ENCODE data around the gene FNIP1. TPM values are rescaled to one million over a fixed set of nuclear protein-coding genes. Genes with fewer than 3 reads are reported as not detected.
"Not testable (repeated sequence)": the region's sequence is repeated elsewhere in the genome, so short reads cannot be mapped to it uniquely, and the experiment has no call there.

FNIP1 gene
- total RNA-seq, 1 experiment from 2014 or later, result 26.4 TPM

DNA sequence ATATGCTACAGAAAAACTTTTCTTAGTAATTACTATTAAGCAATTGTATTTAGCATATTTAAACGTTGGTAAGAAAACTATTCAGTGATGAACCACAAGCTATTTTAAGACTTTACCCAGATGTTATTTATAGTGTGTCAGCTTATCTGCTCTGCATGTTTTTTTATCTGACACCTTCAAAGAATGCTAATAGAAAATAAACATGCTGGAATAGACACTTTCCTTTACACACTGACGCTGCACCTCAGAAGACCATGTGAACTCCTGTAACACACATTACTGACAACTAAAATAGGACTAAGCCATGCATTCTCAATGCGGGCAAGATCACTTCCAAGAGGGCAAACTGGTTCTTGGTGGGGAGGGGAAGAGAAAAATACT is 38.3 kb downstream of the FNIP1 start:
- in situ Hi-C loops (cut with HindIII; ENCODE audit: low sequenced_read_pairs), result no loop called here
- no peak for DNase-seq (ENCODE audit: low spot score)

DNA sequence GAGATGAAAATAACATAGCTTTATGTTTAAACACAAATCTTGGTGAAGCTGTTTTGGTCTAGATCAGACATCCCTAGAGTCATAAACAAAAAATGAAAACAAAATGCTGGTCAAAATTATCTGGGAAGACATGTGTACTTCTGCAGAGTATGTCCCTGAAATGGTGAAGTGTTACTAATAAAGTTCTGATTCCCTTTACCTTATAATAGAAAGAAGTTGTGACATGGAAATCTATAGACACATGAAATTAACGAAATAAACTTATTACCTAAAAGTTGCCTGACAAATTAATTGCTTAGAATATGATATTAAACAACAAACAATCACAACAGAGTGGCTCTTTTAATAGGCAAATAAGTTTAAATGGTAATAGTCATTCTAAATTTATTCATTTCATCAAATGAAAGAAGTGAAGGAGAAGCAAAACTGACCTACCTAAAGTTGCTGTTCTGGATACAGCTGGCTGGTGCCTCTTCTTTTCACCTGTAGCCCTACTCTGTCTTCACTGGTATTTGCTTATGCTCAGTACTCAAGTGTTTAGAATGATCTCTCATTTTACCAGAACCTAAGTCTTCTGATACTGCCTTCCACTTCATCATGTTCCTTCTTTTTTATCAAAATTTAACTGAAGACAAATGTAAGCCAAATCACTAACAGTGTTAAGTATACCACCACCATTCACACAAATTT is 38.8 kb downstream of the FNIP1 start:
- no peak for DNase-seq (ENCODE audit: low spot score)
- in situ Hi-C loops (cut with HindIII; ENCODE audit: low sequenced_read_pairs), result no loop called here

DNA sequence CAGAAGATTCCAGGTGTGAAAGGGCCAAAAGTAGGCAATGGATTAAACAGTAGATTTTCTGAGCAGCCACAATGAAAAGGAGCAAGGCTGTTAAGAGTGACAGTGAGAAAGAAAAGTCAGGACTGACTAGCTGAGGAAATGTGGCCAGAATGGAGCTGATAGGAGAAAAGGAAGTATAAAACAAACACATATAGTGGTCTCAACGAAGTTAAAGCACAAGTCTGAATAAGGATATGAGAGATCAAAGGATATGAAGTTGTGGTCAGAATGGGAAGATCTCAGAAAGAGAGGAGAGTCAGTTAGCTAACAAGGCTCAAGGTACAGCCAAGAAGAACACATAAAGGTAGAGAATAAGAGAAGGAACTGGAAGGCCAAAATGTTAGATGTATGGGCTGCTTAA is 39.9 kb downstream of the FNIP1 start:
- DNase-seq (ENCODE audit: low spot score), result no peak
- in situ Hi-C loops (cut with HindIII; ENCODE audit: low sequenced_read_pairs), result no loop called here

DNA sequence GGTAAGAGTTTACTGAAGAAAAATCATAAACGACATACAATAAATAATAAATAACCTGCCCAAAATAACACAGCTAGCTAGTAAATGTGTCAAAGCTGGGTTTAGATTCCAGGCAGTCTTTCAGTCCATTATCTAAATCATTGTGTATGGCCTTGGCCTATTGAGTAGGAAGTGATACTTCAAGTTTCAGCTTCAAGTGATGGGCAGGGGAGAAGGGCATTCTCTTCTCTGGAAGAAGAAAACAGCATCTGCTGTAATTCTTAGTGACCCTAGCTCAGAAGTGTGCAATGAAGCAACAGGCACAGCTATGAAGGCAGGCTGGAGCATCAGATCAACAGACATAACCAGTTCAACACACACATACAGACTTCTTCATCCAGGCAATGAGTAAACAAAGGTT is 42.5 kb downstream of the FNIP1 start:
- no peak for DNase-seq (ENCODE audit: low spot score)
- in situ Hi-C loops (cut with HindIII; ENCODE audit: low sequenced_read_pairs), result no loop called here

DNA sequence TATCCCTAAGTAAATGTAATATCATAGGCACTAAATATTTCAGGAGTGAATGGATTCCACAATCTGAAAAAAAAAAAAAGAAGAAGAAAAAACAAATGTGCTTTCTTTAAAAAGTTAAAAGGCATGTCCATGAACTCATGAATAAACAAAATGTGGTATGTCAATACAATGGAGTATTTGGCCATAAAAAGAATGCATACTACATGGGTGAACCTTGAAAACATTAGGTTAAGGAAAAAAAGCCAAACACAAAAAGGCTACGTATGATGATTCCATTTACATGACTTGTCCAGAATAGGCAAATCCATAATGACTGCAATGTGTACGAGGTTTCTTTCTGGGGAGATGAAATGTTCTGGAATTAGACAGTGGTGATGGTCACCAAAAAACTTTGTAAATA is 45.3 kb downstream of the FNIP1 start:
- no peak for DNase-seq (ENCODE audit: low spot score)
- in situ Hi-C loops (cut with HindIII; ENCODE audit: low sequenced_read_pairs), result no loop called here

DNA sequence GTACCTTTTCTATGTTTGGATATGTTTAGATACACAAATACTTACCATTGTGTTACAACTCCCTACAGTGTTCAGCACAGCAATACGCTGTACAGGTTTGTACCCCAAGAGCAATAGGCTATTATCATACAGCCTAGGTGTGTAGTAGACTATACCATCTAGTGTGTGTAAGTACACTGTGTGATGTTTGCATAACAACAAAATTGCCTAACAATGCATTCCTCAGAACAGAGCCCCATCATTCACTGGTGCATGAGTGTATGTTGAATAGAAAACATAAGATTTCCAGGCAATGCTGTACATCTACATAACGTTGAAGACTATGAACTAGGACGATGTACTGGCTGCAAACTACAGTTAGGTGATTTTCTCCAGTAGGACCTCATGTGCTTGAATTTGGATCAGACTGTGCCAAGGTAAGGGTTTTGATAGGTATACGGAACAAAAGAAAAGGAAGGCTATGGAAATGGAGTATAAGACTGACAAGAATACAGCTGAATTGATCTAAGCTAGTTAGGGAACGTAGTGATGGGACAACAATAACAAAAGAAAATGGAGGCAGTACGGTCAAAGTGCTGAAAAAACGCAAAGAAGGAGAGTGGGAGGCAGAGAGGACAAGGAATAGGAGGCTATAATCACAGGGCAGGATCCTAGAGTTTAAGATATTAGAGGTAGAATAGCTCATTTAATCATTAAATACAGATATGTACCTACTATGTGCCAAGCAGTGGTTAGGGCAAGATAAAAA is 46.9 kb downstream of the FNIP1 start:
- DNase-seq (ENCODE audit: low spot score), result no peak
- in situ Hi-C loops (cut with HindIII; ENCODE audit: low sequenced_read_pairs), result no loop called here

DNA sequence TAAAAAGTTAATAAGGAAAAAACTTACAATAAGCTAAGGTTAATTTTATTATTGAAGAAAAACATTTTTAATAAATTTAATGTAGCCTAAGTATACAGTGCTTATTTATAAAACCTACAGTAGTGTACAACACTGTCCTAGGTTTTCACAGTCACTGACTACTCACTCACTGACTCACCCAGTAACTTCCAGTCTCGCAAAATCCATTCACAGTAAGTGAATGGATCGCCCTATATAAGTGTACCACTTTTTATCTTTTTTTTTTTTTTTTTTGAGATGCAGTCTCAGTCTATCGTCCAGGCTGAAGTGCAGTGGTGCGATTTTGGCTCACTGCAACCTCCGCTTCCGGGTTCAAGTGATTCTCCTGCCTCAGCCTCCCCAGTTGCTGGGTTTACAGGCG is 47.7 kb downstream of the FNIP1 start:
- in situ Hi-C loops (cut with HindIII; ENCODE audit: low sequenced_read_pairs), result no loop called here
- no peak for DNase-seq (ENCODE audit: low spot score)

DNA sequence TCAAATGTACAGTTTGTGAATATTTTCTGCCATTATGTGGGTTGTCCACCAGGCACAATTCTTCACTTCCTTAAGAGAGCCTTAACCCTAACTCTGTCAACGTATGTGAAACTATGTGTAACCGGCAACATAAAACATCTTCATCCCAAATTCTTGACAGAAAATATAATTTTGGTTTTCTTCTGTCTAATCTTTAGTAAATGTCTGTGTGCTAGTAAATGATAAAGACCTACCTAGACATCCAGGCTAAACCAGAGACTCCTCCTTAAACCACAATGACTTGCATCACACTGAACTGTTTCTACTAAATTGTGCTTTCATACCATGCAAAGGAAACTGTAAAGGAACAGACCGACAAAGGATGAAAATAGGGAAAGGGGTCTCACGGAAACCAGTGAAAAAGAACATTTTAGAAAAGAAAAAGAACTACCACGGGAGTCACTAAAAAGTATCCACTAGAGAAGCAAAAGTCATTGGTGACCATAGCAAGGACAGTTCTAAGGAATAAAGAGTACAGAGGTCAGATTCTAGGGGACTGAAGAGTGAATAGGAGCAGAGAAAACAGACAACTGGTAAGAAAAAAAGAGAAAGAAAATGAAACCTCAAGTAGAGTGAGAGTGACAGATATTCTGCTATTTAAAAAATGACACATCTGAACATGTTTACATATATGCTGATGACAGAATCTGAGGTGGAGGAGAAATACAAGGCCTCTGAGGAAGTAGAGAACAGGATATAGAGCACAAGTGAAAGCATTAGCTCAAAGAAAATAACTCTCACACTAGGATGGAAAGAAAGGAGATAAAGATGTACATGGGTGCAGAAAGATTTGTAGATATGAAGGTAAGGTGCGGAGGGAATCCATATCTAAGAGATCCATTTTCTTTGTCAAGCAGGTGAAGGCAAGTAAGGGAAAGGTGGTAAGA is 49.4 kb downstream of the FNIP1 start:
- in situ Hi-C loops (cut with HindIII; ENCODE audit: low sequenced_read_pairs), result no loop called here
- DNase-seq (ENCODE audit: low spot score), result no peak

DNA sequence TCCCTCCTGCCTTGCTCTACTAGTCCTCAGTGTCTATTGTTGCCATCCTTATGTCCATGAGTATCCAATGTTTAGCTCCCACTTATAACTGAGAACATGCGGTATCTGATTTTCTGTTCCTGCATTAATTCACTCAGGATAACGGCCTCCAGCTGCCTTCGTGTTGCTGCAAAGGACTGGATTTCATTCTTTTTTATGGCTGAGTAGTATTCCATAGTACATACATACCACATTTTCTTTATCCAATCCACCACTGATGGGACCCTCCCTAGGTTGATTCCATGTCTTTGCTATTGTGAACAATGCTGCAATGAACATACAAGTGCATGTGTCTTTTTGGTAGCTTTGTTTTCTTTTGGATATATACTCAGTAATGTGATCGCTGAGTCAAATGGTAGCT is 50.4 kb downstream of the FNIP1 start:
- DNase-seq (ENCODE audit: low spot score), result no peak
- in situ Hi-C loops (cut with HindIII; ENCODE audit: low sequenced_read_pairs), result no loop called here

DNA sequence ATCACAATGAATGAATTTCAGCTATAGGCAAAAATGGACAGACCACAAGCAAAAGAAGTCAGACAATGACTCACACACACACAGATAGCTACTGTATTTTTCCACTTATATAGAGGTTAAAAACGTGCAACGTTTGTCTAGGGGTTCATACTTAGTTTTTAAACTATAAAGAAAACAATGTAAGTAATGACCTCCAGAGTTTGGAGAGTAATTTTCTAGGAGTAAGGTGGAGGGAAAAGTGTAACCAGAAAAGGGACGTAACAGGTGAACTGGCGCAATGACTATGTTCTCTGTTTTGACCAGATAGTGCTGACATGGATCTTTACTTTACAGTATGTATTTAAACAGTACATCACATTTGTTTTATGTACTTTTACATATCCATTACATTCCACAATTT is 51.1 kb downstream of the FNIP1 start:
- in situ Hi-C loops (cut with HindIII; ENCODE audit: low sequenced_read_pairs), result no loop called here
- DNase-seq (ENCODE audit: low spot score), result no peak

DNA sequence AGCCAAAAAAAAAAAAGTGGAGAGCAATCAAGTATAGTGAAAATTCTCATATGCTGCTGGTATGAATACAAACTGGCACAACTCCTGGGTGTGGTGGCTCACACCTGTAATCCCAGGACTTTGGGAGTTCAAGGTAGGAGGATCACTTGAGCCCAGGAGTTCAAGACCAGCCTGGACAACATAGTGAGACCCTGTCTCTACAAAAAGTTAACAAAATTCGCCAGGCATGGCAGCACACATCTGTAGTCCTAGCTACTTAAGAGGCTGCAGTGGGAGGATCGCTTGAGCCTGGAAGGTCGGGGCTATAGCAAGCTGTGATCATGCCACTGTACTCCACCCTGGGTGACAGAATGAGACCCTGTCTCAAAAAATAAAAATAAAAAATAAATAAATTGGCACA is 51.7 kb downstream of the FNIP1 start:
- DNase-seq (ENCODE audit: low spot score), result no peak
- in situ Hi-C loops (cut with HindIII; ENCODE audit: low sequenced_read_pairs), result no loop called here

DNA sequence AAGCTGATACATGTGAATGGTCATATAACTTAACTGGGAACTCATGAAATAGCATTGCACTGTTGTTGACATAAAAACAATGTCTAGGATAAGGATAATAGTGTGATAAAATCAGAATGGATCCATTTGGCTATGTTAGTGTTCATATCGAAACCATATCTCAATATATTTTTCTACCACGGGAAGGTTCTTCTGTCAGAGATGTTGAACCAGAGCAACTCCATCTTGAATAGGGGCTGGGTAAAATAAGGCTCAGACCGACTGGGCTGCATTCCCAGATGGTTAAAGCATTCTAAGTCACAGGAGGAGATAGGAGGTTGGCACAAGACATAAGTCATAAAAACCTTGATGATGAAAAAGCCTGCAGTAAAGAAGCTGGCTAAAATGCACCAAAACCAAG is 56.3 kb downstream of the FNIP1 start:
- DNase-seq (ENCODE audit: low spot score), result no peak
- in situ Hi-C loops (cut with HindIII; ENCODE audit: low sequenced_read_pairs), result no loop called here

DNA sequence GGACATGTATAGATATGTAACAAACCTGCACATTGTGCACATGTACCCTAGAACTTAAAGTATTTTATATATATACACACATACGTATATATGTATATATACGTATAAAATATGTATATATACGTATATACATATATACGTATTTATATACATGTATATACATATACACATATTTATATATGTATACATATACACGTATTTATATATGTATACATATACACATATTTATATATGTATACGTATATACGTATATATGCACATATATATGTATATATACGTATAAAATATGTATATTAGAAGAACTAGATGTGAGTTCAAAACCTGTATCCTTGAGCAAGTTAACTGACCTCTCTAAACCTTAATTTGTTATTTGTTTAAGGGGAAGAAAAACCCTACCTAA is 61.4 kb downstream of the FNIP1 start:
- DNase-seq (ENCODE audit: low spot score), result no peak
- in situ Hi-C loops (cut with HindIII; ENCODE audit: low sequenced_read_pairs), result no loop called here

DNA sequence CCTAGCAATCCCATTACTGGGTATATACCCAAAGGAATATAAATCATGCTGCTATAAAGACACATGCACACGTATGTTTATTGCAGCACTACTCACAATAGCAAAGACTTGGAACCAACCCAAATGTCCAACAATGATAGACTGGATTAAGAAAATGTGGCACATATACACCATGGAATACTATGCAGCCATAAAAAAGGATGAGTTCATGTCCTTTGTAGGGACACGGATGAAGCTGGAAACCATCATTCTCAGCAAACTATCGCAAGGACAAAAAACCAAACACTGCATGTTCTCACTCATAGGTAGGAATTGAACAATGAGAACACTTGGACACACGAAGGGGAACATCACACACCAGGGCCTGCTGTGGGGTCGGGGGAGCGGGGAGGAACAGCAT is 61.9 kb downstream of the FNIP1 start:
- DNase-seq (ENCODE audit: low spot score); in situ Hi-C loops (cut with HindIII; ENCODE audit: low sequenced_read_pairs): not testable (repeated sequence)

DNA sequence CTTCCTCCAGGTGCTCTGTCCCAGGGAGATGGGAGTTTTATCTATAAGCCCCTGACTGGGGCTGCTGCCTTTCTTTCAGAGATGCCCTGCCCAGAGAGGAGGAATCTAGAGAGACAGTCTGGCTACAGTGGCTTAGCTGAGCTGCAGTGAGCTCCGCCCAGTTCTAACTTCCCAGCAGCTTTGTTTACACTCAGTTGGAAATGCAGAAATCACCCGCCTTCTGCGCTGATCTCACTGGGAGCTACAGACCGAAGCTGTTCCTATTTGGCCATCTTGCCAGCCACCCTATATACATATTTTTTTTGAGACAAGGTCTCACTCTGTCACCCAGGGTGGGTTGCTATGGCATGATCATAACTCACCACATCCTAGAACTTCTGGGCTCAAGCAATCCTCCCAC is 67.5 kb downstream of the FNIP1 start:
- DNase-seq (ENCODE audit: low spot score); in situ Hi-C loops (cut with HindIII; ENCODE audit: low sequenced_read_pairs): not testable (repeated sequence)

DNA sequence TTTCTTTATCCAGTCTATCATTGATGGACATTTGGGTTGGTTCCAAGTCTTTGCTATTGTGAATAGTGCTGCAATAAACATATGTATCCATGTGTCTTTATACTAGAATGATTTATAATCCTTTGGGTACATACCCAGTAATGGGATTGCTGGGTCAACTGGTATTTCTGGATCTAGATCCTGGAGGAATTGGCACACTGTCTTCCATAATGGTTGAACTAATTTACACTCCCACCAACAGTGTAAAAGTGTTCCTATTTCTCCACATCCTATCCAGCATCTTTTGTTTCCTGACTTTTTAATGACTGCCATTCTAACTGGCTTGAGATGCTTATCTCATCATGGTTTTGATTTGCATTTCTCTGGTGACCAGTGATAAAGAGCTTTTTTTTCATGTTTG is 72.7 kb downstream of the FNIP1 start:
- DNase-seq (ENCODE audit: low spot score); in situ Hi-C loops (cut with HindIII; ENCODE audit: low sequenced_read_pairs): not testable (repeated sequence)

DNA sequence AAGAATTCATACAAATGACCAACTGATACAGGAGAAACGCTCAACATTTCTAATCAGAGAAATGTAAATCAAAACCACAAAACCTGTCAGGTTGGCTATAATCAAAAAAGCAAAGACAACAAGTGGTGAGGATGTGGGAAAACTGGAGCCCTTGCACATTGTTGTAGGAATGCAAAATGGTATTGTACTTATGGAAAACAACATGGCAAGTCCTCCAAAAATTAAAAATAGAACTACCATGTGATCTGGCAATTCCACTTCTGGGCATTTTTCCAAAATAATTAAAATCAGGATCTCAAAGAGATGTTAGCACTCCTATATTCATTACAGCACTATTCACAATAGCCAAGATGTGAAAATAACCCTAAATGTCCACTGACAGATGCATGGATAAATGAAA is 76.1 kb downstream of the FNIP1 start:
- in situ Hi-C loops (cut with HindIII; ENCODE audit: low sequenced_read_pairs), result no loop called here
- peak; percentile 40 for DNase-seq (ENCODE audit: low spot score)

DNA sequence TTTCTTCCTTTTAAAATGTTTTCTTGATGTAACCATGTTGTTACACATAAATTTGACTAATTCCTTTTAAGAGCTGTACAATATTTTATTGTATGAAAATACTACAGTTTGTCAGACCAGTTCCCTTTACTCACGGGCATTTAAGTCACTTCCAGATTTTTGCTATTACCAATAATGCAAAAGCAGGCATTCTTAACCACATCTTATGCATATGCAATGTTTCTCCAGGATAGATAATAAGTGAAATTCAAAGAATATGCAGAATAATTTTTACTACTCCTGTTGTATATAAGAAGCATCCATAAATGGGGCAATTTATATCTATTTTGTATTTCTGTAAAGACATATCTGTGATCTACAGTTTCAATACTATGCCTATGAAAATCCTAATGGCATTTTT is 77.3 kb downstream of the FNIP1 start:
- DNase-seq (ENCODE audit: low spot score), result no peak
- in situ Hi-C loops (cut with HindIII; ENCODE audit: low sequenced_read_pairs), result no loop called here

DNA sequence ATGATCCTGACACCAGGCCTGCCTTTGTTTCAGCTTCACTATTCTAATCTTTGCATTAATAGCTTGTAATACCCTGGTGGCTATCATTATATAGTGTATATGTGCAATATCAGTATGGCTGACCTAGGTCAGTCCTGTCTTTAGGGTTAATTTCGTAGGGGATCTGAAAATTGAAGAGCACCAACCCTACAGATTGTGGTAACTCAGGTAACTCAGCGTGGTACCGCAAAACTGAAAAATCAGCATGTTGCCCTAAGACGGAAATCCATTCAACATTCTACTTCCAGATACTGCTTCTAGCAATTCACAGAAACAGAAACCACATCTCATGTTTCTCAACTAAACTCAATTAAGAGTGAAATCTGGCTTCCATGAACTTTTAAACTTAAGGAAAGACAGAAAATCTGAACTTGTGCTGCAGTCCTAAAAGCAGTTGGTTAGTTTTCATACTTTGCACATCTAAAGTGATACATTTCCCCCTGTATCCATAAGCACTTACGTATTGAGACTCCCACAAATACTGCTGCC is 78.3 kb downstream of the FNIP1 start:
- no peak for DNase-seq (ENCODE audit: low spot score)
- in situ Hi-C loops (cut with HindIII; ENCODE audit: low sequenced_read_pairs), result no loop called here

DNA sequence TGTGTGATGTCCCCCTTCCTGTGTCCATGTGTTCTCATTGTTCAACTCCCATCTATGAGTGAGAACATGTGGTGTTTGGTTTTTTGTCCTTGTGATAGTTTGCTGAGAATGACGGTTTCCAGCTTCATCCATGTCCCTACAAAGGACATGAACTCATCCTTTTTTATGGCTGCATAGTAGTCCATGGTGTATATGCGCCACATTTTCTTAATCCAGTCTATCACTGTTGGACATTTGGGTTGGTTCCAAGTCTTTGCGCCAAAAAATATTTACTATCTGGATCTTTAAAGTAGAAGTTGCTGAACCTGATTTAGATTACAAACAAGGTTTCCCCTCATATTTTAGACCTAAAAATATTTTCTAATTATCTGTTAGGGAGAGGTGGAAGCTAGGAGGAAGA is 79.7 kb downstream of the FNIP1 start:
- in situ Hi-C loops (cut with HindIII; ENCODE audit: low sequenced_read_pairs); DNase-seq (ENCODE audit: low spot score): not testable (repeated sequence)

Measured in G401 (cell line).